ENCODE data around the gene DRICH1.

GRCh38 chr22:23565915-23566704, 66.0 kb downstream of the DRICH1 start:
- TF ChIP-seq NFE2L2 (IDR thresholded peaks at IDR 0.05; ENCODE audit: low read length) (no peak), TARDBP (CRISPR knock-in tag; IDR thresholded peaks at IDR 0.05) (0 out of 2 replicates have a peak, but pooled peaks have one; percentile 53), DZIP1 (CRISPR knock-in tag; IDR thresholded peaks at IDR 0.05) (peak; percentile 19; the same call in 1 of the 2 replicates), ZHX2 (IDR thresholded peaks at IDR 0.05; ENCODE audit: low read depth) (no peak), ZHX2 (CRISPR knock-in tag; IDR thresholded peaks at IDR 0.05; ENCODE audit: borderline replicate concordance) (no peak), HBP1 (CRISPR knock-in tag; IDR thresholded peaks at IDR 0.05; ENCODE audit: low read depth) (no peak), ZNF503 (CRISPR knock-in tag; IDR thresholded peaks at IDR 0.05) (no peak), TEAD2 (CRISPR knock-in tag; IDR thresholded peaks at IDR 0.05) (no peak), REST (IDR thresholded peaks at IDR 0.05; ENCODE audit: borderline replicate concordance in 1 of 2, low read depth in 1 of 2, low read length in 2 of 2) (no peak)
